ENCODE results near the gene DMXL2. TPM values are rescaled to one million over a fixed set of nuclear protein-coding genes. Genes with fewer than 3 reads are reported as not detected.
"Not testable (repeated sequence)": the region's sequence is repeated elsewhere in the genome, so short reads cannot be mapped to it uniquely, and the experiment has no call there.

Gene DMXL2
- total RNA-seq, 2 experiments from 2014 or later = 9.0 to 9.3 TPM

DNA sequence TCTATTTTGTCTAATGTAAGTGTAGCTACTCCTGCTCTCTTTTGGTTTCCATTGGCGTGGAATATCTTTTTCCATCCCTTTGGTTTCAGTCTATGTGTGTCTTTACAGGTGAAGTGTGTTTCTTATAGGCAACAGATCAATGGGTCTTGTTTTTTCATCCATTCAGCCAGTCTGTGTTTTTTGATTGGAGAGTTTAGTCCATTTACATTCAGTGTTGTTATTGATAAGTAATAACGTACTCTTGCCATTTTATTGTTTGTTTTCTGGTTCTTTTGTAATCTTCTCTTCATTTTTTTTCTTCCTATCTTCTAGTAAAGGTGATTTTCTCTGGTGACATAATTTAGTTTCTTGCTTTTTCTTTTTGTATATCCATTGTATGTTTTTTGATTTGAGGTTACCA, 184.0 kb downstream of the DMXL2 start:
- peaks cover 26% of the 10 kb centered on the region for H3K27me3 Mint-ChIP-seq
- H3K9me3 Mint-ChIP-seq = no peaks in the 10 kb centered on the region
- H3K4me1 Mint-ChIP-seq = no peaks in the 10 kb centered on the region
- no peak overlapping the region for H3K27ac Mint-ChIP-seq
- ChIA-PET POLR2A (no interaction called here), CTCF (no interaction called here)
- no peak for DNase-seq
- H3K36me3 Mint-ChIP-seq (ENCODE audit: low read depth) = no peaks in the 10 kb centered on the region
- no peak overlapping the region for H3K4me3 Mint-ChIP-seq

DNA sequence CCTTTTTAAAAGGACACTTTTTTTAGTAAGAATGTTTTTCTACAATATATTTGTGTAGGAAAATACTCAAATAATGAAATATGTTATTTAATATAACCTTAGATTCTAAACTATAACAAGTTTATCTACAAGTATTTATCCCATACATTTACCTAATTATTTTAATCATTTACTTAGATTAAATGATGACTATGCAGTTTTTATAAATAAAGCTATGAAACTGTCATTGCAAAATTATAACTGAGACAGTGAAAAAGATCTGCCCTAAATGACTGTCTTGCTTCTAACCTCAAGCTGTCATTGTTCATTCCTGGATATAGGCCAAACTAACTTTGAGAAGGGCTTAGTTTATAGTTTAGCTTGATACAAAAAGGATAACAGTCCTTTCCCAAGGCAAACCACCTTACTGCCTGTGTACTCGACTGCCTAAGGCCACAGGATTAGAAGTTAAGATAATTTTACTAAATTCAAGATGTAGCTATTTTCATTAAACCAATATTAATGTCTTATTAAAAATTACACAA, 197.0 kb downstream of the DMXL2 start:
- H3K4me1 Mint-ChIP-seq = no peaks in the 10 kb centered on the region
- H3K4me3 Mint-ChIP-seq = no peak overlapping the region
- H3K36me3 Mint-ChIP-seq (ENCODE audit: low read depth) = no peaks in the 10 kb centered on the region
- ChIA-PET POLR2A (no interaction called here), CTCF (no interaction called here)
- peaks cover 2% of the 10 kb centered on the region for H3K27me3 Mint-ChIP-seq
- DNase-seq = no peak
- no peaks in the 10 kb centered on the region for H3K9me3 Mint-ChIP-seq
- H3K27ac Mint-ChIP-seq = no peak overlapping the region

- DNase-seq = no peak
- H3K9me3 Mint-ChIP-seq = no peaks in the 10 kb centered on the region
- POLR2A ChIA-PET = no interaction called here
Observed at GRCh38 chr15:51424780-51425179, 197.8 kb downstream of the DMXL2 start.

DNA sequence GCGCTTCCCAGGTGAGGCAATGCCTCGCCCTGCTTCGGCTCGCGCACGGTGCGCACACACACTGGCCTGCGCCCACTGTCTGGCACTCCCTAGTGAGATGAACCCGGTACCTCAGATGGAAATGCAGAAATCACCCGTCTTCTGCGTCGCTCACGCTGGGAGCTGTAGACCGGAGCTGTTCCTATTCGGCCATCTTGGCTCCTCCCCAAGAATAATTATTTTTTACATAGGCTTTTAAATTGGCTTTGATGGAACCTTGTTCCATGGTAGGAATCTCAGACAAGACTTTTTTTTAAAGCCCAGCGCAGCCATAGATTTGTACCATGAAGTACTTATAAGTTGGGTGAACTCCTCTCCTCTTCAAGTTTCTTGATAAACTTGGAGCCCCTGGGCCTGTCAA, 199.5 kb downstream of the DMXL2 start:
- H3K27me3 Mint-ChIP-seq; H3K4me3 Mint-ChIP-seq; CTCF ChIA-PET; H3K9me3 Mint-ChIP-seq; DNase-seq; POLR2A ChIA-PET; H3K36me3 Mint-ChIP-seq (ENCODE audit: low read depth); H3K27ac Mint-ChIP-seq; H3K4me1 Mint-ChIP-seq: not testable (repeated sequence)

More at GRCh38 chr15:51424780-51425179, 197.8 kb downstream of the DMXL2 start:
- peaks cover 2% of the 10 kb centered on the region for H3K27me3 Mint-ChIP-seq
- H3K27ac Mint-ChIP-seq = no peak overlapping the region
- CTCF ChIA-PET = no interaction called here
- no peaks in the 10 kb centered on the region for H3K4me1 Mint-ChIP-seq
- H3K36me3 Mint-ChIP-seq (ENCODE audit: low read depth) = no peaks in the 10 kb centered on the region
- H3K4me3 Mint-ChIP-seq = no peak overlapping the region

- Mint-ChIP-seq H3K27ac (no peak overlapping the region), H3K36me3 (ENCODE audit: low read depth) (no peaks in the 10 kb centered on the region), H3K9me3 (no peaks in the 10 kb centered on the region), H3K4me1 (no peaks in the 10 kb centered on the region), H3K4me3 (no peak overlapping the region), H3K27me3 (peaks cover 3% of the 10 kb centered on the region)
- POLR2A ChIA-PET = no interaction called here
- CTCF ChIA-PET = no interaction called here
- no peak for DNase-seq
Observed at GRCh38 chr15:51416129-51416528, 206.4 kb downstream of the DMXL2 start.

- H3K27me3 Mint-ChIP-seq = peaks cover 3% of the 10 kb centered on the region
- no peak overlapping the region for H3K4me3 Mint-ChIP-seq
- no peaks in the 10 kb centered on the region for H3K4me1 Mint-ChIP-seq
- ChIA-PET POLR2A (no interaction called here), CTCF (no interaction called here)
- no peak overlapping the region for H3K27ac Mint-ChIP-seq
- H3K36me3 Mint-ChIP-seq (ENCODE audit: low read depth) = no peaks in the 10 kb centered on the region
- no peaks in the 10 kb centered on the region for H3K9me3 Mint-ChIP-seq
- DNase-seq = no peak
Observed at GRCh38 chr15:51414256-51414860, 208.2 kb downstream of the DMXL2 start.

GRCh38 chr15:51405693-51406523, 216.7 kb downstream of the DMXL2 start:
- POLR2A ChIA-PET = no interaction called here
- CTCF ChIA-PET = no interaction called here
- Mint-ChIP-seq H3K27ac (no peak overlapping the region), H3K36me3 (ENCODE audit: low read depth) (no peaks in the 10 kb centered on the region), H3K27me3 (peaks cover 31% of the 10 kb centered on the region), H3K4me1 (no peaks in the 10 kb centered on the region), H3K9me3 (no peaks in the 10 kb centered on the region), H3K4me3 (no peak overlapping the region)
- no peak for DNase-seq

- POLR2A ChIA-PET = no interaction called here
- no peak for DNase-seq
Observed at GRCh38 chr15:51403946-51404695, 218.4 kb downstream of the DMXL2 start.

GRCh38 chr15:51403072-51403878, 219.3 kb downstream of the DMXL2 start:
- no peaks in the 10 kb centered on the region for H3K9me3 Mint-ChIP-seq
- no peak overlapping the region for H3K27ac Mint-ChIP-seq
- no peaks in the 10 kb centered on the region for H3K36me3 Mint-ChIP-seq (ENCODE audit: low read depth)
- no peak overlapping the region for H3K4me3 Mint-ChIP-seq
- POLR2A ChIA-PET = no interaction called here
- CTCF ChIA-PET = interaction anchor here (0.7 kb wide), 1 partner anchor 129 kb away, joined by 3 read pairs; no protein-coding TSS in a partner anchor
- DNase-seq = no peak
- H3K27me3 Mint-ChIP-seq = peaks cover 31% of the 10 kb centered on the region
- H3K4me1 Mint-ChIP-seq = no peaks in the 10 kb centered on the region

More at GRCh38 chr15:51403946-51404695, 218.4 kb downstream of the DMXL2 start:
- no peak overlapping the region for H3K4me3 Mint-ChIP-seq
- CTCF ChIA-PET = interaction anchor here (0.7 kb wide), 1 partner anchor 130 kb away, joined by 3 read pairs; no protein-coding TSS in a partner anchor
- H3K9me3 Mint-ChIP-seq = no peaks in the 10 kb centered on the region
- H3K36me3 Mint-ChIP-seq (ENCODE audit: low read depth) = no peaks in the 10 kb centered on the region
- no peak overlapping the region for H3K27ac Mint-ChIP-seq
- no peaks in the 10 kb centered on the region for H3K4me1 Mint-ChIP-seq
- H3K27me3 Mint-ChIP-seq = peaks cover 31% of the 10 kb centered on the region

- DNase-seq = no peak
- Mint-ChIP-seq H3K4me1 (no peaks in the 10 kb centered on the region), H3K27me3 (peaks cover 26% of the 10 kb centered on the region), H3K27ac (no peak overlapping the region), H3K4me3 (no peak overlapping the region), H3K36me3 (ENCODE audit: low read depth) (no peaks in the 10 kb centered on the region), H3K9me3 (no peaks in the 10 kb centered on the region)
- POLR2A ChIA-PET = no interaction called here
- CTCF ChIA-PET = interaction anchor here (0.5 to 0.6 kb wide), 3 partner anchors 147 to 1319 kb away, joined by 3 to 5 read pairs (median 4); no protein-coding TSS in a partner anchor
Observed at GRCh38 chr15:51401872-51402517, 220.6 kb downstream of the DMXL2 start.

DNA sequence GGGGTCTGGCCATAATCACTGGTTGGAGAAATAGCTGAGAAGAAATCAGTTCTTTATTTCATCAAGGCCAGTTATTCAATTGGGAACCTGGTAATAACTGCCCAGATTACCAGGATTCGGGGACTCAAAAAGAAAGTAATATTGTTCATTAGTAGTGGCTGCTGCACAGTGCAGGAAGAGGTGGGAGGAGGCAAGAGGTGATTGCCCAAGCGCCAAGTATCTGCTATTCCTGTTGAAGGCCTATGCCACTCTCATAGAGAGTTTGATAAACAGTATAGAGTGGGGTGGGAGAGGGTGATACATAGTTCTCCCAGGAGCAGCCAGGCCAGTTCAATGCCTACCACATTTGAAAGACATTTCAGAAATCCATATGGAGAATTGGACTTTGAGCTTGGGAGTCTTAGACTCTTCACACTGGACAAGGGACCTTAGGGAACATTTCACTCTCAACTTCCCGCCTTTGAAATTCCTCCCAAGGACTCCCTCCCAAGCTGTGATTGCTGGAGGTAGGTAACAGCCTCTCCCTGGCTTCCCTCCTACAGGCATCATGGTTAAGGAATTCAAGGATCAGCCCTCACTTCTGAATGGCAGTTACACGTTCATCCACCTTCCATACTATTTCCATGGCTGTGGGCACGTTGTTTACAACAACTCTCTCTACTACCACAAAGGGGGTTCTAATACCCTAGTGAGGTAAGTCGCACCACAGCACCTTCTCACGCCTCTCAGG, 221.4 kb downstream of the DMXL2 start:
- CTCF ChIA-PET = interaction anchor here (0.6 kb wide), 2 partner anchors 162 to 1318 kb away, joined by 4 to 5 read pairs; no protein-coding TSS in a partner anchor
- H3K27me3 Mint-ChIP-seq = peaks cover 24% of the 10 kb centered on the region
- H3K9me3 Mint-ChIP-seq = no peaks in the 10 kb centered on the region
- POLR2A ChIA-PET = no interaction called here
- H3K4me3 Mint-ChIP-seq = no peak overlapping the region
- no peaks in the 10 kb centered on the region for H3K4me1 Mint-ChIP-seq
- H3K36me3 Mint-ChIP-seq (ENCODE audit: low read depth) = no peaks in the 10 kb centered on the region
- H3K27ac Mint-ChIP-seq = no peak overlapping the region
- DNase-seq = no peak

Measured in activated CD4-positive, alpha-beta T cell treated with anti-CD3 and anti-CD28 coated beads, Interleukin-2, amount 10 ng/mL, durations not matched to agents 7 days and 5 days (primary cell).